Liver (tissue), 9 donors: Measurements from ENCODE around the gene SERPINH1. TPM values are rescaled to one million over a fixed set of nuclear protein-coding genes. Genes with fewer than 3 reads are reported as not detected.

ENCODE experiments used
- DNase-seq: peaks from one replicate; pipeline ENCODE4 v3.0.0-alpha.2; 2017; ENCODE audit warnings: low spot score
- H3K27ac ChIP-seq, 2 donors: one replicate each; pipeline ENCODE4 v1.7.0; 2013; ENCODE audit warnings: inconsistent platforms in 2 of 2, low read length in 2 of 2, control low read depth in 1 of 2, low read depth in 1 of 2, mild to moderate bottlenecking in 1 of 2
- H3K27me3 ChIP-seq, 4 donors: one replicate each; pipeline versions ENCODE4 v1.6.1 to v1.7.0; 2013; ENCODE audit warnings: low read length in 3 of 4, inconsistent platforms in 1 of 4, mild to moderate bottlenecking in 1 of 4, moderate library complexity in 1 of 4; ENCODE audit not compliant: control insufficient read depth in 4 of 4, insufficient read depth in 4 of 4
- H3K36me3 ChIP-seq, 4 donors: one replicate each; pipeline versions ENCODE4 v1.6.1 to v1.7.0; 2013; ENCODE audit warnings: low read length in 3 of 4, mild to moderate bottlenecking in 3 of 4, low read depth in 1 of 4, moderate library complexity in 1 of 4; ENCODE audit not compliant: control insufficient read depth in 4 of 4, insufficient read depth in 3 of 4
- H3K4me1 ChIP-seq, 4 donors: one replicate each; pipeline versions ENCODE4 v1.6.1 to v1.7.0; 2013; ENCODE audit warnings: low read length in 3 of 4, mild to moderate bottlenecking in 3 of 4, moderate library complexity in 1 of 4; ENCODE audit not compliant: control insufficient read depth in 4 of 4, insufficient read depth in 4 of 4
- H3K4me3 ChIP-seq, 3 donors: one replicate each; pipeline versions ENCODE4 v1.6.1 to v1.7.0; 2013; ENCODE audit warnings: low read length in 3 of 3, control low read depth in 1 of 3, low read depth in 1 of 3, mild to moderate bottlenecking in 1 of 3
- H3K9ac ChIP-seq, 2 donors: one replicate each; pipeline ENCODE4 v1.7.0; 2013; ENCODE audit warnings: low read length in 2 of 2, mild to moderate bottlenecking in 2 of 2, moderate library complexity in 2 of 2, control low read depth in 1 of 2, low read depth in 1 of 2
- H3K9me3 ChIP-seq, 4 donors: one replicate each; pipeline versions ENCODE4 v1.6.1 to v1.7.0; 2013; ENCODE audit warnings: low read length in 3 of 4; ENCODE audit not compliant: control insufficient read depth in 4 of 4
- EGR1 ChIP-seq, 2 donors: IDR thresholded peaks; 2 replicates each; pipeline ENCODE4 v1.6.1; 2016 to 2018; ENCODE audit warnings: antibody characterized with exemption in 2 of 2, low read depth in 2 of 2
- FOXA1 ChIP-seq: IDR thresholded peaks from 2 replicates; pipeline ENCODE4 v1.6.1; 2016; ENCODE audit warnings: antibody characterized with exemption
- GABPA ChIP-seq, 2 donors: IDR thresholded peaks in 1 of 2; conservative IDR thresholded peaks in 1 of 2; 2 replicates each; pipeline ENCODE4 v1.6.1; 2016; ENCODE audit warnings: antibody characterized with exemption in 2 of 2, mild to moderate bottlenecking in 1 of 2, moderate library complexity in 1 of 2
- HNF4A ChIP-seq, 2 donors: conservative IDR thresholded peaks; 2 replicates each; pipeline ENCODE4 v1.6.1; 2016; ENCODE audit warnings: antibody characterized with exemption in 2 of 2, mild to moderate bottlenecking in 2 of 2
- JUND ChIP-seq, 2 donors: IDR thresholded peaks; 2 replicates each; pipeline ENCODE4 v1.6.1; 2016; ENCODE audit warnings: antibody characterized with exemption in 2 of 2
- NR2F2 ChIP-seq: IDR thresholded peaks from 2 replicates; pipeline ENCODE4 v1.6.1; 2016; ENCODE audit warnings: antibody characterized with exemption
- RAD21 ChIP-seq, 2 donors: IDR thresholded peaks; 2 replicates each; pipeline ENCODE4 v1.6.1; 2016; ENCODE audit warnings: antibody characterized with exemption in 2 of 2, mild to moderate bottlenecking in 2 of 2
- RXRA ChIP-seq, 2 donors: IDR thresholded peaks; 2 replicates each; pipeline ENCODE4 v1.6.1; 2017 to 2018; ENCODE audit warnings: antibody characterized with exemption in 2 of 2, mild to moderate bottlenecking in 1 of 2
- TAF1 ChIP-seq: conservative IDR thresholded peaks from 2 replicates; pipeline ENCODE4 v1.6.1; 2016; ENCODE audit warnings: antibody characterized with exemption, mild to moderate bottlenecking
- YY1 ChIP-seq: IDR thresholded peaks from 2 replicates; pipeline ENCODE4 v1.6.1; 2016; ENCODE audit warnings: antibody characterized with exemption, mild to moderate bottlenecking
- WGBS: extraction: QIAGEN DNeasy Blood & Tissue Kit; methylation state at CpG from one replicate; pipeline ENCODE4 v1.1.7; 2013; 5-methylcytosine and 5-hydroxymethylcytosine counted together
- polyA plus RNA-seq, 2 donors: library from polyadenylated mRNA; stranded (reverse) in 1 of 2; unstranded in 1 of 2; fragments of 200-250 nt in 1 of 2; fragments of >200 nt in 1 of 2; fragmentation: Nextera tagmentation in 1 of 2; extraction: Ambion mirVana in 1 of 2; gene quantifications; one replicate each; pipeline versions ENCODE4 v1.2.1 to v1.2.3, GENCODE V29; 2013 to 2015
- total RNA-seq, 2 donors: library from RNA; depleted of rRNA; stranded (reverse); fragments of >200 nt; gene quantifications; one replicate each; pipeline ENCODE4 v1.2.3, GENCODE V29; 2014
- TF ChIP-seq, protein P1 (sequence below): fragments of 150-350 bp; IDR thresholded peaks from 2 replicates; pipeline ENCODE4 v1.5.1; 2017; ENCODE audit warnings: improper control_type of control experiment, low read depth, low read length; ENCODE audit not compliant: missing input control
- TF ChIP-seq, protein P2 (sequence below): IDR thresholded peaks from 2 replicates; pipeline ENCODE4 v1.6.1; 2016; ENCODE audit warnings: antibody characterized with exemption
- TF ChIP-seq, protein P3 (sequence below): IDR thresholded peaks from 2 replicates; pipeline ENCODE4 v1.6.1; 2016; ENCODE audit warnings: antibody characterized with exemption, mild to moderate bottlenecking
- TF ChIP-seq, protein P4 (sequence below): IDR thresholded peaks from 2 replicates; pipeline ENCODE4 v1.6.1; 2016; ENCODE audit warnings: antibody characterized with exemption
- TF ChIP-seq, protein P5 (sequence below): IDR thresholded peaks from 2 replicates; pipeline ENCODE4 v1.6.1; 2016; ENCODE audit warnings: antibody characterized with exemption
- donor health status: healthy.
- donor health status: healthy.
- donor health status: healthy.
- donor health status: healthy.
- donor health status: healthy.

Gene SERPINH1
- total and polyA plus RNA-seq, 4 donors = 5.0 to 118 (median 68.7) TPM

DNA sequence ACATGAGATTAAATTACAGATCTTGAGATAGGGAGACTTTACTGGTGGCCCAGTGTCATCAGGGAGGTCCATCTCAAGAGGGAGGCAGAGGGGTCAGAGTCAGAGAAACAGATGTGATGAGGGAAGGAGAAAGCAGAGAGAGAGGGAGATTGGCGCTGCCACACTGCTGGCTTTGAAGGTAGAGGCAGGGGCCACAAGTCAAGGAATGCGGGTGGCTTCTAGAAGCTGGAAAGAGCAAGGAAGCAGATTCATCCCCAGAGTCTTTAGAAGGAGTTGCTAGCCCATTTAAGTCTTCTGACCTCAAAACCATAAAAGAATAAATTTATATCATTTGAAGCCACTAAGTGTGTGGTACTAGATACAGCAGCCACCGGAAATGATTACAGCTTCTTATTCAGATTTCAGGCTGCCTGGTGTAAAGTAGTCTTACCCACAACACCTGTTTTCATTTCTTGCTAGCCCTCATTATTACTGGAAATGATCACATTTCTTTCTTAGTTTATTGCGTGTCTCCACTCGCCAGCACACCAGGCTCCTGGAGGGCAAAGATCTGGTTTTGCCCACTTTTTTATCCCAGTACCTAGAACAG, 12.6 kb upstream of the SERPINH1 start:
- WGBS = 93% methylated on average over 5 of the region's 5 CpGs

More for the DNA sequence above, 12.6 kb upstream of the SERPINH1 start:
- DNase-seq = no peak
- no peak overlapping the region for H3K9ac ChIP-seq
- H3K4me3 ChIP-seq = no peak overlapping the region
- TF ChIP-seq EGR1 (IDR thresholded peaks at IDR 0.05; ENCODE audit: low read depth in 2 of 2) (no peak), RAD21 (IDR thresholded peaks at IDR 0.05) (no peak), NR2F2 (no peak), JUND (IDR thresholded peaks at IDR 0.05) (no peak), HNF4A (conservative IDR thresholded peaks at IDR 0.05) (no peak), TAF1 (no peak), YY1 (no peak), FOXA1 (no peak), RXRA (IDR thresholded peaks at IDR 0.05) (no peak), GABPA (IDR thresholded peaks at IDR 0.05 in 1 of 2, conservative IDR thresholded peaks at IDR 0.05 in 1 of 2) (no peak)
- TF ChIP-seq, protein P1, sequence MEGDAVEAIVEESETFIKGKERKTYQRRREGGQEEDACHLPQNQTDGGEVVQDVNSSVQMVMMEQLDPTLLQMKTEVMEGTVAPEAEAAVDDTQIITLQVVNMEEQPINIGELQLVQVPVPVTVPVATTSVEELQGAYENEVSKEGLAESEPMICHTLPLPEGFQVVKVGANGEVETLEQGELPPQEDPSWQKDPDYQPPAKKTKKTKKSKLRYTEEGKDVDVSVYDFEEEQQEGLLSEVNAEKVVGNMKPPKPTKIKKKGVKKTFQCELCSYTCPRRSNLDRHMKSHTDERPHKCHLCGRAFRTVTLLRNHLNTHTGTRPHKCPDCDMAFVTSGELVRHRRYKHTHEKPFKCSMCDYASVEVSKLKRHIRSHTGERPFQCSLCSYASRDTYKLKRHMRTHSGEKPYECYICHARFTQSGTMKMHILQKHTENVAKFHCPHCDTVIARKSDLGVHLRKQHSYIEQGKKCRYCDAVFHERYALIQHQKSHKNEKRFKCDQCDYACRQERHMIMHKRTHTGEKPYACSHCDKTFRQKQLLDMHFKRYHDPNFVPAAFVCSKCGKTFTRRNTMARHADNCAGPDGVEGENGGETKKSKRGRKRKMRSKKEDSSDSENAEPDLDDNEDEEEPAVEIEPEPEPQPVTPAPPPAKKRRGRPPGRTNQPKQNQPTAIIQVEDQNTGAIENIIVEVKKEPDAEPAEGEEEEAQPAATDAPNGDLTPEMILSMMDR = no peak
- TF ChIP-seq, protein P2, sequence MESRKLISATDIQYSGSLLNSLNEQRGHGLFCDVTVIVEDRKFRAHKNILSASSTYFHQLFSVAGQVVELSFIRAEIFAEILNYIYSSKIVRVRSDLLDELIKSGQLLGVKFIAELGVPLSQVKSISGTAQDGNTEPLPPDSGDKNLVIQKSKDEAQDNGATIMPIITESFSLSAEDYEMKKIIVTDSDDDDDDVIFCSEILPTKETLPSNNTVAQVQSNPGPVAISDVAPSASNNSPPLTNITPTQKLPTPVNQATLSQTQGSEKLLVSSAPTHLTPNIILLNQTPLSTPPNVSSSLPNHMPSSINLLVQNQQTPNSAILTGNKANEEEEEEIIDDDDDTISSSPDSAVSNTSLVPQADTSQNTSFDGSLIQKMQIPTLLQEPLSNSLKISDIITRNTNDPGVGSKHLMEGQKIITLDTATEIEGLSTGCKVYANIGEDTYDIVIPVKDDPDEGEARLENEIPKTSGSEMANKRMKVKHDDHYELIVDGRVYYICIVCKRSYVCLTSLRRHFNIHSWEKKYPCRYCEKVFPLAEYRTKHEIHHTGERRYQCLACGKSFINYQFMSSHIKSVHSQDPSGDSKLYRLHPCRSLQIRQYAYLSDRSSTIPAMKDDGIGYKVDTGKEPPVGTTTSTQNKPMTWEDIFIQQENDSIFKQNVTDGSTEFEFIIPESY = no peak
- TF ChIP-seq, protein P3, sequence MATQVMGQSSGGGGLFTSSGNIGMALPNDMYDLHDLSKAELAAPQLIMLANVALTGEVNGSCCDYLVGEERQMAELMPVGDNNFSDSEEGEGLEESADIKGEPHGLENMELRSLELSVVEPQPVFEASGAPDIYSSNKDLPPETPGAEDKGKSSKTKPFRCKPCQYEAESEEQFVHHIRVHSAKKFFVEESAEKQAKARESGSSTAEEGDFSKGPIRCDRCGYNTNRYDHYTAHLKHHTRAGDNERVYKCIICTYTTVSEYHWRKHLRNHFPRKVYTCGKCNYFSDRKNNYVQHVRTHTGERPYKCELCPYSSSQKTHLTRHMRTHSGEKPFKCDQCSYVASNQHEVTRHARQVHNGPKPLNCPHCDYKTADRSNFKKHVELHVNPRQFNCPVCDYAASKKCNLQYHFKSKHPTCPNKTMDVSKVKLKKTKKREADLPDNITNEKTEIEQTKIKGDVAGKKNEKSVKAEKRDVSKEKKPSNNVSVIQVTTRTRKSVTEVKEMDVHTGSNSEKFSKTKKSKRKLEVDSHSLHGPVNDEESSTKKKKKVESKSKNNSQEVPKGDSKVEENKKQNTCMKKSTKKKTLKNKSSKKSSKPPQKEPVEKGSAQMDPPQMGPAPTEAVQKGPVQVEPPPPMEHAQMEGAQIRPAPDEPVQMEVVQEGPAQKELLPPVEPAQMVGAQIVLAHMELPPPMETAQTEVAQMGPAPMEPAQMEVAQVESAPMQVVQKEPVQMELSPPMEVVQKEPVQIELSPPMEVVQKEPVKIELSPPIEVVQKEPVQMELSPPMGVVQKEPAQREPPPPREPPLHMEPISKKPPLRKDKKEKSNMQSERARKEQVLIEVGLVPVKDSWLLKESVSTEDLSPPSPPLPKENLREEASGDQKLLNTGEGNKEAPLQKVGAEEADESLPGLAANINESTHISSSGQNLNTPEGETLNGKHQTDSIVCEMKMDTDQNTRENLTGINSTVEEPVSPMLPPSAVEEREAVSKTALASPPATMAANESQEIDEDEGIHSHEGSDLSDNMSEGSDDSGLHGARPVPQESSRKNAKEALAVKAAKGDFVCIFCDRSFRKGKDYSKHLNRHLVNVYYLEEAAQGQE = no peak
- TF ChIP-seq, protein P4, sequence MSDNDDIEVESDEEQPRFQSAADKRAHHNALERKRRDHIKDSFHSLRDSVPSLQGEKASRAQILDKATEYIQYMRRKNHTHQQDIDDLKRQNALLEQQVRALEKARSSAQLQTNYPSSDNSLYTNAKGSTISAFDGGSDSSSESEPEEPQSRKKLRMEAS = no peak
- TF ChIP-seq, protein P5, sequence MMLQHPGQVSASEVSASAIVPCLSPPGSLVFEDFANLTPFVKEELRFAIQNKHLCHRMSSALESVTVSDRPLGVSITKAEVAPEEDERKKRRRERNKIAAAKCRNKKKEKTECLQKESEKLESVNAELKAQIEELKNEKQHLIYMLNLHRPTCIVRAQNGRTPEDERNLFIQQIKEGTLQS = no peak
- no peaks in the 10 kb centered on the region for H3K4me1 ChIP-seq
- no peaks in the 10 kb centered on the region for H3K9me3 ChIP-seq
- no peaks in the 10 kb centered on the region for H3K27me3 ChIP-seq
- H3K36me3 ChIP-seq = no peaks in the 10 kb centered on the region
- no peak overlapping the region for H3K27ac ChIP-seq
